Upper lobe of left lung (tissue), 6 donors: ENCODE results near the gene CDKN2A. TPM values are rescaled to one million over a fixed set of nuclear protein-coding genes. Genes with fewer than 3 reads are reported as not detected.
A peak's percentile ranks its signal among the peaks of the same experiment; 100 is the strongest.

Experiments
- ATAC-seq, 2 donors: fragments of 200-7000 bp; cut with Tn5 transposase; one replicate each; pipeline ENCODE4 v1.9.1; 2022; ENCODE audit warnings: mild to moderate bottlenecking in 2 of 2, moderate library complexity in 2 of 2; ENCODE audit not compliant: low FRiP score in 2 of 2
- DNase-seq, 2 donors: peaks; one replicate each; pipeline ENCODE4 v3.0.0-alpha.2; 2019 to 2020
- H3K27ac ChIP-seq, 4 donors: fragments of 200-600 bp; sonication (generic); one replicate each; pipeline ENCODE4 v1.5.1; 2016 to 2019
- H3K27me3 ChIP-seq, 4 donors: fragments of 200-600 bp; sonication (generic); one replicate each; pipeline ENCODE4 v1.5.1; 2017 to 2019
- H3K36me3 ChIP-seq, 4 donors: fragments of 200-600 bp; sonication (generic); one replicate each; pipeline ENCODE4 v1.5.1; 2016 to 2019
- H3K4me1 ChIP-seq, 4 donors: fragments of 200-600 bp; sonication (generic); one replicate each; pipeline ENCODE4 v1.5.1; 2018 to 2019
- H3K4me3 ChIP-seq, 4 donors: fragments of 200-600 bp; sonication (generic); one replicate each; pipeline ENCODE4 v1.5.1; 2017 to 2019; ENCODE audit warnings: mild to moderate bottlenecking in 2 of 4, moderate library complexity in 1 of 4
- H3K9me3 ChIP-seq, 4 donors: fragments of 200-600 bp; sonication (generic); one replicate each; pipeline ENCODE4 v1.5.1; 2018 to 2019
- EP300 ChIP-seq, 4 donors: sonication (generic); formaldehyde crosslinking; IDR thresholded peaks; one replicate each; pipeline ENCODE4 v1.5.1; 2017; ENCODE audit warnings: antibody characterized with exemption in 4 of 4, control low read depth in 2 of 4
- POLR2A ChIP-seq, 4 donors: fragments of 450-650 bp; IDR thresholded peaks; one replicate each; pipeline ENCODE4 v1.5.1; 2016 to 2017; ENCODE audit warnings: antibody characterized with exemption in 4 of 4, mild to moderate bottlenecking in 2 of 4
- POLR2AphosphoS5 ChIP-seq, 2 donors: sonication (generic); formaldehyde crosslinking; IDR thresholded peaks; one replicate each; pipeline ENCODE4 v1.5.1; 2017; ENCODE audit warnings: antibody characterized with exemption in 2 of 2
- WGBS, 2 donors: methylation state at CpG; one replicate each; pipeline ENCODE4 v1.1.5; 2017 to 2018; 5-methylcytosine and 5-hydroxymethylcytosine counted together
- total RNA-seq, 6 donors: library from RNA; depleted of rRNA in 4 of 6; stranded (reverse); fragments of >200 nt in 4 of 6; gene quantifications; one replicate each; pipeline versions ENCODE4 v1.1.0 to v1.2.1, GENCODE V29; 2016 to 2021
- TF ChIP-seq, protein P1 (sequence below), 6 experiments: fragments of 450-650 bp in 4 of 6; fragments of 200-600 bp in 2 of 6; sonication (generic) in 2 of 6; IDR thresholded peaks; one replicate each; pipeline ENCODE4 v1.5.1; 2016 to 2019; ENCODE audit warnings: antibody characterized with exemption in 6 of 6
- donor health status: DM: no; HTN: no; CAD: no; lungs with moderate emphysema.
- donor health status: DM: no; HTN: yes; CAD: no; lungs with severe emphysema.

Gene CDKN2A
- total RNA-seq, 6 donors from 2014 or later: 1.5 to 32.5 (median 7.0) TPM; not detected in 1

DNA sequence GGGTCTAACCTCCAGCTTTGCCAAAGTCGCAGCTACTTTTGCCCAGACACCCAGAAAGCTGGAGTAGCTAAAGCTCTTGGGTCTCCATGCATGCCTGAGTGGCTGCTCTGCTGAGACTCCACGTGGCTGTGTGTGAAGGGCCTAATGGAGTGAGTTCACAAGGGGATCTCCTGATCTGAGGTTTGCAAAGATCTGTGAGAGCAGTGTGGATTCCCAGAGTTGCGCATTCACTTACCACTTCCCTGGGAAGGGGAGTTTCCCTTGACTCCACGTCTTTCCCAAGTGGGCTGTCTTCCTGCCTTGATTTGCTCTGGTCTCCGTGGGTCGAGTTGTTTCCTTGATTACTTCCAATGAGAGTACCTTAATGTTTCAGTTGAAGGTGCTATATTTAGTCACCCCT is 32.5 kb upstream of the CDKN2A start:
- H3K9me3 ChIP-seq: no peaks in the 10 kb centered on the region
- H3K4me3 ChIP-seq: no peak overlapping the region
- H3K4me1 ChIP-seq: peaks cover 4 to 14% (median 8%) of the 10 kb centered on the region in 4 donors
- H3K27ac ChIP-seq: no peak overlapping the region
- WGBS, 2 donors: 54 to 59% methylated on average over 5 to 6 of the region's 6 CpGs
- no peak for DNase-seq
- TF ChIP-seq POLR2A (IDR thresholded peaks at IDR 0.05) (no peak), EP300 (IDR thresholded peaks at IDR 0.05) (no peak), POLR2AphosphoS5 (IDR thresholded peaks at IDR 0.05) (no peak)
- TF ChIP-seq, protein P1, sequence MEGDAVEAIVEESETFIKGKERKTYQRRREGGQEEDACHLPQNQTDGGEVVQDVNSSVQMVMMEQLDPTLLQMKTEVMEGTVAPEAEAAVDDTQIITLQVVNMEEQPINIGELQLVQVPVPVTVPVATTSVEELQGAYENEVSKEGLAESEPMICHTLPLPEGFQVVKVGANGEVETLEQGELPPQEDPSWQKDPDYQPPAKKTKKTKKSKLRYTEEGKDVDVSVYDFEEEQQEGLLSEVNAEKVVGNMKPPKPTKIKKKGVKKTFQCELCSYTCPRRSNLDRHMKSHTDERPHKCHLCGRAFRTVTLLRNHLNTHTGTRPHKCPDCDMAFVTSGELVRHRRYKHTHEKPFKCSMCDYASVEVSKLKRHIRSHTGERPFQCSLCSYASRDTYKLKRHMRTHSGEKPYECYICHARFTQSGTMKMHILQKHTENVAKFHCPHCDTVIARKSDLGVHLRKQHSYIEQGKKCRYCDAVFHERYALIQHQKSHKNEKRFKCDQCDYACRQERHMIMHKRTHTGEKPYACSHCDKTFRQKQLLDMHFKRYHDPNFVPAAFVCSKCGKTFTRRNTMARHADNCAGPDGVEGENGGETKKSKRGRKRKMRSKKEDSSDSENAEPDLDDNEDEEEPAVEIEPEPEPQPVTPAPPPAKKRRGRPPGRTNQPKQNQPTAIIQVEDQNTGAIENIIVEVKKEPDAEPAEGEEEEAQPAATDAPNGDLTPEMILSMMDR (IDR thresholded peaks at IDR 0.05): no peak
- no peaks in the 10 kb centered on the region for H3K27me3 ChIP-seq
- ATAC-seq: no peak
- H3K36me3 ChIP-seq: no peaks in the 10 kb centered on the region

DNA sequence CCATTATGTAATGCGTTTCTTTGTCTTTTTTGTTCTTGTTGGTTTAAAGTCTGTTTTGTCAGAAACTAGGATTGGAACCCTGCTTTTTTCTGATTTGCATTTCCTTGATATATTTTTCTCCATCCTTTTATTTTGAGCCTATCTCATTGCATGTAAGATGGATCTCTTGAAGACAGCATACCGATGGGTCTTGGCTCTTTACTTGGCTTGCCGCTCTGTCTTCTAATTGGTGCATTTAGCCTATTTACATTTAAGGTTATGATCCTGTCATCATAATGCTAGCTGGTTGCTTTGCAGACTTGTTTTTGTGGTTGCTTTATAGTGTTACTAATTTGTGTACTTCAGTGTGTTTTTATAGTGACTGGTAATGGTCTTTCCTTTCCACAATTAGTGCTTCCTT is 28.2 kb upstream of the CDKN2A start:
- Histone ChIP-seq H3K9me3 (no peaks in the 10 kb centered on the region), H3K36me3 (no peaks in the 10 kb centered on the region), H3K4me1 (no peaks in the 10 kb centered on the region), H3K27me3 (no peaks in the 10 kb centered on the region), H3K27ac (no peak overlapping the region), H3K4me3 (no peak overlapping the region)
- TF ChIP-seq, protein P1 (IDR thresholded peaks at IDR 0.05): no peak
- TF ChIP-seq EP300 (IDR thresholded peaks at IDR 0.05): no peak
- TF ChIP-seq POLR2AphosphoS5 (IDR thresholded peaks at IDR 0.05): no peak
- no peak for TF ChIP-seq POLR2A (IDR thresholded peaks at IDR 0.05)
- no peak for ATAC-seq
- no peak for DNase-seq
- WGBS, 2 donors: 93 to 96% methylated on average over 3 of the region's 3 CpGs

DNA sequence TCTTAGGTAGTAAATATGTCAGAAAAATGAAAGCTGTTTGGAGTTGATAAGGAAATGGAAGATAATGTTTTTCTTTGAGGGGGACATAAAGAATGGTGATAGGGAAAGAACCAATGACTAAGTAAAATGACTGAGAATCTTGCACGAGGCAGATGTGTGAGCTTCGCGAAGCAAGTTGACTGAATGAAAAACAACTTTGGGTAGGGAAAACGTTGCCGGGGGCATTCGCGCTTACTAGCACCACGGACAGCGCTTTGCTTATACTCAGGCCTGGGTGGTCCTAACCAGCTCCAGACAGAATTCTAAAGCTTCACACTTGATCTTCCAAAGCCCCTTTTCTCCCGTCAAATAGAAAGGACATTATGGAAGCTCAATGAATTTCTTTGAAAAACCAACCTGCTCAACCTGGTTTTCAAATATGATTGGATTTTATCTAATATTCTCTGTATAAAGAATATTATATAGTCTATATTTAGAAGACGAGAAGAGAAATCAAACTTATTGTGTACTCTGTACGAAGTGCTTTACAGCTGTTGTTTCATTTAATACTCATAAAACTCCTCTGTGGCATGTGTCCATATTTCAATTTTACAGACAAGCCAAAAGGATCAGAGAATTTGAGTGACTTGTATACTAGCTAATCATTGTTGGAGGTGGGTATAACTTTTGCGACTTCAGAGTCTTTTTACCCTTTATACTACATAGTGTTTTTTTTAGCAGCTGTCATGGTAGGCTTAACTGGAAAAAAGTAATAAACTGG is 16.9 kb upstream of the CDKN2A start:
- peaks cover under 1 to 31% (median 9%) of the 10 kb centered on the region in 4 donors for H3K4me1 ChIP-seq
- H3K4me3 ChIP-seq: no peak overlapping the region
- no peaks in the 10 kb centered on the region for H3K36me3 ChIP-seq
- ATAC-seq (no peak), DNase-seq (no peak)
- H3K27me3 ChIP-seq: peaks cover 0 to 2% (median 0%) of the 10 kb centered on the region in 4 donors
- no peak for TF ChIP-seq POLR2AphosphoS5 (IDR thresholded peaks at IDR 0.05)
- no peak for TF ChIP-seq POLR2A (IDR thresholded peaks at IDR 0.05)
- TF ChIP-seq EP300 (IDR thresholded peaks at IDR 0.05): no peak
- TF ChIP-seq, protein P1 (IDR thresholded peaks at IDR 0.05): no peak
- H3K27ac ChIP-seq: no peak overlapping the region
- H3K9me3 ChIP-seq: no peaks in the 10 kb centered on the region
- 28 to 33% methylated on average over 13 of the region's 13 CpGs for WGBS, 2 donors

DNA sequence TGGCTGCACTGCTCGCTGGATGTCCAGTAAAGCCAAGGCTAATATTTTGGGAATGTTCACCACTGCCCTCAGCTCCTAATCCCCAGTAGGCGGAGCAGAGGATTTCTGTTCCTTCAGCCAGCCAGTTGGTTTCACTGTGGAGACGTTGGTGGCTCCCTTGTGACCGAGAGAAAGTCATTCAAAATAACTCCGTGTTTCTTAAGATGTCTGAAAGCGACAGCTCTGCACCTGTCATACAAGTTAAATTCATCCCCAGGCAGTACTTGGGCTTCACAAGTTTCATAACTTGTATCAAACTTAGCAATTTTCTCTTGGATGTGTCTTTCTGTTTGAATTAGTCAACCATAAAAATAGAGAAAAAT is 15.3 kb upstream of the CDKN2A start:
- Histone ChIP-seq H3K27me3 (peaks cover 0 to 10% (median 2%) of the 10 kb centered on the region in 4 donors), H3K27ac (peak overlapping the region in 3 of 4 donors; percentile 91 to 95 (median 92)), H3K4me1 (peaks cover 9 to 41% (median 11%) of the 10 kb centered on the region in 4 donors), H3K4me3 (peak overlapping the region in 3 of 4 donors; percentile 66 to 79 (median 76)), H3K36me3 (peaks cover 0 to 3% (median 0%) of the 10 kb centered on the region in 4 donors), H3K9me3 (no peaks in the 10 kb centered on the region)
- no peak for DNase-seq
- peak in 1 of 2 donors; percentile 56 for TF ChIP-seq POLR2AphosphoS5 (IDR thresholded peaks at IDR 0.05)
- TF ChIP-seq POLR2A (IDR thresholded peaks at IDR 0.05): no peak
- TF ChIP-seq, protein P1 (IDR thresholded peaks at IDR 0.05): peak in 1 of 6 experiments; percentile 12
- 8 to 16% methylated on average over 5 of the region's 6 CpGs for WGBS, 2 donors
- ATAC-seq: no peak
